HUDEP-2 (cell line): ENCODE results near the gene PI3.
A peak's percentile ranks its signal among the peaks of the same experiment; 100 is the strongest.

Experiments used
- DNase-seq, 76 experiments: peaks; one replicate each; lab custom pipeline; 2025; ENCODE audit not compliant: unreplicated experiment in 76 of 76; lab: John Stamatoyannopoulos, UW

Gene PI3

DNA sequence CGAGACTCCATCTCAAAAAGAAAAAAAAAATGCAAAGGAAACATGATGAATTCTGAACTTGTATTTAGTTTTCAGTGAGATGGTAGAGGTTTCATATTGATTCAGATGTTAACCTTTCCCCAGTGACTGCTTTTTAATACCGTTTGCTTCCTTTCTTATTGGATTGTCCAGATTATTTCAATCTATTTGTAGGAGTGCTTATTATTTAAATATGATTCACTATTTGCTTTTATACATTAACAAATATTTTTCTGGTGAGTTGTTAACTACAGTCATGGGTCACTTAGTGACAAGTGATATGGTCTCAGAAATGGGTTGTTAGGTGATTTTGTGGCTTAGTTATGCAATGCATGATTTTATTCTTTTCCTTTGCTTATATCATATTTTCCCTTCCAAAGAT, 8.4 kb downstream of the PI3 start:
- DNase-seq = no peak

GRCh38 chr20:45187693-45188092, 13.0 kb downstream of the PI3 start:
- DNase-seq = no peak

DNA sequence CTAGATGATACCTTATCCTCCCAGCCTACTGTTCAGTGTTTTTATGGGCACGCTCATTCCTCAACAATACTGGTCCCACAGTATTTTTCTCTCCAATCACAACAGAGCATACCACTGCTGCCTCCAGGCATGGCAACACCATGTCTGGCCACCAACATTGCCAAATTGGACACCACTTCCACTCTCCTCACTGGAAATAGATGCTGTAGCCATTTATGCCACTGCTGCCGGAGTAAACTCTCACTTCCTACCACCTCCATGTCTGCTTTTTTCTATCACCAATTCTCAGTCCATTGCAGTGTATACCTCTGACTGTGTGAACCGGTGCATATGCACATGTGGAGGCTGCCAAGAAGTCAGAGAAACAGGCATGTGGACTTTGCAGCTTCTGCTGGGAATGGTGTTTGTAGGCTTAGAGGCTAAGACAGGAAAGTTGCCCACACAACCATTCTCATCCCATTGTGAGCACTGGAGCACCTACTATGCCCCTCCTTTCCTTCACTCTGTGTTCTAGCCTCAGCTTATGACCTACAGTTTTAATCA, 14.4 kb downstream of the PI3 start:
- DNase-seq = no peak

GRCh38 chr20:45189861-45190260, 15.2 kb downstream of the PI3 start:
- no peak for DNase-seq

DNA sequence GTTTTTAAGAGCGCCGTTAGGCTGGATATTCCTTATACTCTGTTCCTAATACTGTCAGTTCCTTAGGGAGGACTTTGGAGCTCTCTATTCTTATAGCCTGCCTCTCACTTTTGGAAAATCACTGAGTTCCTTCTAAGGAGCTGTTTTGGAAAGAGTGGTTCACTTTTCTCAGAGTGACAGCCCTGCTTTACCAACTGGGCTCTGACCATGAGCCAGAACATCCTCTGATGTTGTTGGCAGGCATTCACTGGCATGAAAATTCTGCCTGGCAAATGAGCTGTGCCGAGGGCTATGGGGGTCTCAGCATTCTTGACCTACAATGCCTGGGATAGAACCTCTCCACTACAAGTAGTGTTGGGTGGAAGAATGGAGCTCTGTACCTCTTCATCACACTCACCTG, 17.2 kb downstream of the PI3 start:
- DNase-seq = no peak

DNA sequence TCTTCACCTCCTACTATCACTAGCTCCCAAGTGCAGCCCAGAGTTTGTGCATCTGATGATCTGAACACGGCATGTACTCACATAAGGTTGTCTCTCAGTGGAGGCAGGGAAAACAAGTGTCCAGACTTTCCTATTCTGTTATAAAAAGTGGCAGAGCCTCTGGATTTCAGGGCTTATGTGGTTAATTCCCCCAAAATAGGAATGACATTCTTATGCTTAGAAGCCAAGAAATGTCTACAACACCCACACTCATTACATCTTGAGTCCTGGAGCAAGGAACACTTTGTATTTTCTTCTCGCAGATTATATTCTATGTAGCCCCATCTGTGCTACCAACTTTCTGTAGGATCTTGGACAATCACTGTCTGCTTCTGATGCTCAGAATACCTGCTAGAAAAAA, 18.6 kb downstream of the PI3 start:
- no peak for DNase-seq

GRCh38 chr20:45206725-45207124, 32.0 kb downstream of the PI3 start, which contains the start of gene SEMG1:
Gene SEMG1, plus strand, starts transcription at chr20:45207033. Its CDS starts 21 bp downstream, at chr20:45207054.
- DNase-seq = peak in 9 of 76 experiments; percentile 6 to 55 (median 17)

DNA sequence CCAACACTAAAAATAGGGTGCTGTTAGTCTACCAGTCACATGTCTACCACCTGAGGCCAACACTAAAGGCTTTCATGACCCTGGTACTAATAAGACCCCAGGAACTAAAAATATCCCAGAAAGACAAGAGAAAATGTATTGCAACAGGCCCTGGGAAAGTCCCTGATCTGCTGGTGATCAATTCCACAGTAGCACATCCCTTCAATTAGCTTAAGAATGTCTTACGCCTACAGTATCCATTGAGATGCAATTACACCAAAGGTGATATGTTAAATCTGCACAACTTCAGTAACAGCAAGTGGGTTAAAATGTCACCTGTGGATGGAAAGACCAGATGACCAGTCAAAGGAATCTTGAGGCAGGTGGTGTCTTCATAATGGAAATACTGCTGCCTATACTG, 35.2 kb downstream of the PI3 start:
- no peak for DNase-seq

- no peak for DNase-seq
Measured at GRCh38 chr20:45211569-45212474, 37.1 kb downstream of the PI3 start.

DNA sequence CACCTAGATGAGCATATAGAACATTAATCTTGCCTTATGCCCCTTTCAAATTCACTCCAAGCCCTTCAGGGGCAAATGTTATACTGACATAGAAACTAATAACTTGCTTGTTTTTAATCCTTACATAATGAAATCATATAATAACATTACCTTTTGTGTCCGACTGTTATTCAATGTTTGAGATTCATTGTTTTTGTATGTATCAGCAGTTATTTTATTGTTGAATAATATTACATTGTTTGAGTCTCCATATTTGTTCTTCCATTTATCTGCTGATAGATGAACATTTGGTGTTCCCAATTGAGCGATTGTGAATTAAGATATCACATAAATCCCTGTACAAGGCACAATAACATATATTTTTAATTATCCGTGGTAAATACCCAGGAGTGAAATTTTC, 38.1 kb downstream of the PI3 start:
- no peak for DNase-seq

DNA sequence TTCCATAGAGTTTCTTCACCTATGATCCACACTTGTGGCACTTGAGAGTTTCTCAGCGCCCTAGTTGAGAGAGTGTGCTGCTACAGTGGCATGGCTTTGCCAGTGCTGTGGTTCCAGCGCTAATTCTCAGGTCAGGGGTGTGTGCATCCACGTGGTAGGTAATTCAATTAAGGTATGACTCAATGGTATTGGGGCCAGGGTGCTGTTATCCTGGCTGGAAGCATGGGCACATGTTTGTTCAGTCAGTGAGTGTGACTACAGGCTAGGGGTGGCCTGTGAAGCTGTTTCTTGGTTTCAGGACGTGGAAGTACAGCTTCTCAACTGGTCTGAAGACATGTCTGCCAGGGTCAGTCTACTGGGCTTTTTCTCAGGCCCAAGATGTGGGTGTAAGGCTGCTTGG, 43.4 kb downstream of the PI3 start:
- no peak for DNase-seq

- DNase-seq = no peak
Measured at GRCh38 chr20:45218636-45219035, 43.9 kb downstream of the PI3 start.

DNA sequence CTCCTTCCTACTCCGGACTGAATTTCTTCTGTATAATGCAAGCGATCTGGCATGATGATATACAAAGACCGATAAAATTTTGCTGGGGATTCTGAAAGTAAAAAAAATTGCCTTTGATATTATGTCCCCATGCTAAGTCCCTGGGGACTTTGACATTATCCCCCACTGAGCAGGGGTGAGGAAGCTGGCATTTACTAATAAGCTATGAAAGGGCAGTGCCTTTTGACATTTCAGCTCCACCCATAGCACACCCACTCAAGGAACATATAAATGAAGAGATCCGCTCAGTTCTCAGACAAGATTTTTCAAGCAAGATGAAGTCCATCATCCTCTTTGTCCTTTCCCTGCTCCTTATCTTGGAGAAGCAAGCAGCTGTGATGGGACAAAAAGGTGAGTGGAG, 46.4 kb downstream of the PI3 start, which contains the start of gene SEMG2:
SEMG2 (plus strand) TSS at position 298 of the 400 bp plus-strand sequence; CDS start at position 315, 17 bp downstream.
- no peak for DNase-seq

DNA sequence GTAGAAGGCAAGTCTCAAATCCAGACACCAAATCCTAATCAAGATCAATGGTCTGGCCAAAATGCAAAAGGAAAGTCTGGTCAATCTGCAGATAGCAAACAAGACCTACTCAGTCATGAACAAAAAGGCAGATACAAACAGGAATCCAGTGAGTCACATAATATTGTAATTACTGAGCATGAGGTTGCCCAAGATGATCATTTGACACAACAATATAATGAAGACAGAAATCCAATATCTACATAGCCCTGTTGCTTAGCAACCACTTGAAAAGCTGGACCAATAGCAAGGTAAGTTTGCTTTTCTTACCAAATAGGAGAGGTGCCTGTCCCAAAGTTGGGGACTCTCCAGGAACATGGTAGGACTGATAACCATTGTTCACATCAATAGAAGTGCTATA, 48.4 kb downstream of the PI3 start:
- DNase-seq = no peak
